Fibroblast of skin of right biceps (primary cell): ENCODE measurements around the gene CYB5B.

ENCODE experiments used
- DNase-seq: peaks from one replicate; pipeline ENCODE4 v3.0.0-alpha.2; 2013

Gene CYB5B, protein sequence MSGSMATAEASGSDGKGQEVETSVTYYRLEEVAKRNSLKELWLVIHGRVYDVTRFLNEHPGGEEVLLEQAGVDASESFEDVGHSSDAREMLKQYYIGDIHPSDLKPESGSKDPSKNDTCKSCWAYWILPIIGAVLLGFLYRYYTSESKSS

DNA sequence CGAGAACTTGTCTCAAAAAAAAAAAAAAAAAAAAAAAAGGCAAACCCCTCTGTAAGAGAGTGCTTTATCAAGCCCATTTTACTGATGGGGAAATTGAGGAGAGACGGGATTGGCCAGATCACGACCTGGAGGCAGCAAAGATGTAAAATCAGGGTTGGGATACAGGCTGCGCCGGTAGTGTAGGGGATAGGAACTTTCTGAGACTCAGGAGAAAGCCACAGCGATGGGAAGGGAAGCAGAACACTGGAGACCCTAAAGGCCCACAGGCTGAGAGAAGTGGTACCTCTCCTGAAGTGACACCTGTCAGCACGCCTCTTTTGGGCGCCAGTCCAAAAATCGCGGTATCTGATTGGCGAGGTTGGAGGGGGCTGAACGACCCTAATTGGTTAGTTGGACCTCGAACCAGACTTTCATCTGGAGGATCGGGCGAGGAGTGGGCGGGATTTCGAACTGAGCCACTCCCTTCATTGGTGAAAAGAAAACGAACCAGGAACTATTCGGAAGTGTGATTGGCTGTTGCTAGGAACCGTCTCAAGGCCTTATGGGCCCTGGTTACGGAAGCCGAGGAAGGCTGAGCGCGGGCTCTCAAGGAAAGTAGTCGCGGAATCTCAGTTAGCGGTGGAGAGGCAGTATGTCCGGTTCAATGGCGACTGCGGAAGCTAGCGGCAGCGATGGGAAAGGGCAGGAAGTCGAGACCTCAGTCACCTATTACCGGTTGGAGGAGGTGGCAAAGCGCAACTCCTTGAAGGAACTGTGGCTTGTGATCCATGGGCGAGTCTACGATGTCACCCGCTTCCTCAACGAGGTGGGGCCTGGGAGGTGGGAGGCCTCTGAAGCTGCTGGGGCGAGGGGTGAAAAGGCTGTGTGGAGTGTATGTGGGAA is at the start of gene CYB5B:
Gene CYB5B, plus strand, starts transcription at position 567 of the 882 bp plus-strand sequence. Its CDS starts 65 bp downstream, at position 632.
- DNase-seq, result peak; percentile 98

DNA sequence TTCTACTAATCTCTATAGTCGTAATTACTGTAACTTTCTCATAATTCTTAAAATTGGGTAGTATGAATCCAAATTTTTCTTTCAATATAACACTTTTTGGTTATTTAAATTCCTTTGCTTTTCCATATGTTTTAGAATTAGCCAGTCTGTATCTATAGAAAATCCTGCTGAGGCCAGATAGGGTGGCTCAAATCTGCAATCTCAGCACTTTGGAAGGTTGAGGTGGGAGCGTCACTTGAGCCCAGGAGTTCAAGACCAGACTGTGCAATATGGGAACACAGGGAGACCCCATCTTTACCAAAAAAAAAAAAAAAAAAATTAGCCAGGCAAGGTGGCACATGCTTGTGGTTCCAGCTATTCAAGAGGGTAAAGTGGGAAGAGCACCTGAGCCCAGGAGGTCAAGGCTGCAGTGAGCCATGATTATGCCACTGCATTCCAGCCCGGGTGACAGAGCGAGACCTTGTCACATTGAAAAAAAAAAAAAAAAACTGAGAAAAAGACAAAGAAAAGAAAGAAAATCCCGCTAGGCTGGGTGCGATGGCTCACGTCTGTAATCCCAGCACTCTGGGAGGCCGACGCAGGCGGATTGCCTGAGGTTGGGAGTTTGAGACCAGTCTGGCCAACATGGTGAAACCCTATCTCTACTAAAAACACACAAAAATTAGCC is 47.9 kb upstream of the CYB5B start:
- DNase-seq, result no peak

DNA sequence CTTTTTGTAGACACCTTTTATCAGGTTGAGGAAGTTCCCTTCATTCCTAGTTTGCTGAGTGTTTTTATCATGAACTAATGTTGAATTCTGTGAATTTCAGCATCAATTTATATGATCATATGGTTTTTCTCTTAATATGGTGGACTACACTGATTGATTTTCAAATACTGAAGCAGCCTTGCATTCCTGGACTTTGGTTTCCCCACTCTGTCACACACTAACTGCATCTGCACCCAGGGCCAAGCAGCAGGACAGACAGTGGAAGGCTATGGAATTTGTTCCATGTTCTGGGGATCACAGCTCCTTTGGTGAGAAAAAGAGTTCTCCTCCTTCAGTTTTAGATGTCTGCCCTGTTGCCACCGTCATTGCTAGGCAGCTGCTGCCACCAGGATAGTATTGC is 46.4 kb upstream of the CYB5B start:
- DNase-seq, result no peak

DNA sequence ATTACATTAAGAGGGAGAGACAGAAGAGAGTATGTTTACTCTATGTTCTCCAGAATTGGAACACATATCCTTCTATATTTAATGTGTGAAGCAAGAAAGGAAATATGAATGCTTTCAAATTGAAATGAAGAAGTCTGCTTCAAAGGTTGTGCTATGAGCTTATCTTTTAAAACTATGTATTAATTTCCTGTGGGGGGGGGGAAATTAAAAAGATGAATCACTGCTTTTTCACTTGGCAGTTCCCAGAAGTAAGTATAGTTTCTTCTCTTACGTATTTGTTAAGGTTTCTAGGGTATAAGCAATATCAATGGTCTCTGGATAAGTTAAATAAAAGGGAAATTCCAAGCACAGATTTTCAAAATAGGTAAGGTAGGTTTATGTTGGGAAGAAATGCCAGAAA is 45.7 kb upstream of the CYB5B start:
- peak; percentile 15 for DNase-seq

DNA sequence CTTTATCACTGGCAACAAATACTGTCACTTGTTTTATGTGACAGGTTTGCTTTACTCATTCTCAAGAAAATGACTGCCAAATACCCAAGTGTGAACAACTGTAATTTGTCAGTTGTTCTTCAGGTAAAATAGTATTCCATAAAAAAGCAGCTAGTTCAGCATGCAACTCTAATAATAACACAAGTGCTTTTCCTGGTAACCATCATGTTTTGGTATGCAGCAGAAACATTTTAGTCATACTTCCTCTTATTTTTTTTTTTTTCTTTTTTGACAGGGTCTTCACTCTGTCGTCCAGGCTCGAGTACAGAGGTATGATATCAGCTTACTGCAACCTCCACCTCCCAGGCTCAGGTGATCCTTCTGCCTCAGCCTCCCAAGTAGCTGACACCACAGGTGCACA is 43.2 kb upstream of the CYB5B start:
- DNase-seq, result no peak

DNA sequence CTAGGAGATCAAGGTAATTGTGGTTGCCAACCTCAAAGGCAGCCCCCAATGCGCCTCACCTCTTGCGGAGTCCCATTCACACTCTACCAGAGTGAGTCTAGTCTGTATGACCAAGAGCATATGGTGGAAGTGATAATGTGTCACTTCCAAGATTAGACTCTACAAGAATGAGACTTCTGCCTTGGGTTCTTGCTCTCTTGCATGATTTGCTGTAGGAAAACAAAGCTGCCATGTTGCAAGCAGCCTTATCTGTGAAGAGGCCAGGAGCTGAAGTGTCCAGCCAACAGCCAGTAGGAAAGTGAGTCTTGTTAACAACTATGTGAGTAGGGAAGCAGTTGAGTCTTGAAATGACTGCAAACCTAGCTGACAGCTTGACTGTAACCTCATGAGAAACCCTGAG is 42.0 kb upstream of the CYB5B start:
- DNase-seq, result no peak

DNA sequence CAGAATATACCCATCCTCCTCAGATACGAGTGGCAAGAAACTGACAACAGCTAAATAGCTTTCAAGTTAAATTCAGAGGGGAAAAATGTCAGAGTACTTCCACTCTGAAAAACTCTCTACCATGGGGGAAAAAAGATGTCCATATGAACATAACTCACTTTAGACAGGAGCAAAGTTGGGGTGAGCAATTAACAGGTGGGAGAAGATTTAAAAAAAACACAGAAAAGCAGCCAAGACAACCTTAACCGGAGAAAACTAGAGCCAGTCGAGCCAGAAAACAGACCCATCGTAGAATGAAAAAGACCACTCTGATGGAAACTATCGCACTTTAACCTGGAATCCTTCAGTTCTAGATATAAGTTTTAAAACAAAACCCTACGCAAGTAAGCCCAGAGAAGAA is 39.4 kb upstream of the CYB5B start:
- no peak for DNase-seq

DNA sequence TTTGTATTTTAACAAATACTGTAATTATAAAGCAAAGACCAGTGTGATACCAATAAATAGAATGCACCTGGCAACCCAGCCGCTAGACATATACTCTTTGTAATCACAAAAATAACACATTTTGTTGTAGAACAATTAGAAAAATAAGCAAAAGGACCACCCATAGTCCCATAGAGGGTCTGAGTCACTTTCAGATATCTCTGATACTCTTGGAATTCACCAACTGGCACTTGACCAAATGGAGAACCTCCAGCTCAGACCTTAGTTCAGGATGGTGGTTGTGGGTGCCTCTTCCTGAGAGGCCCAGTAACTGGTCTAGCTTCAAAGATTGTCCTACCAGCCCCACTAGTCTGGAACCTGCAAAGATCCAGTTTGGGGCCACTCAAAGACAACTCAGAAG is 37.8 kb upstream of the CYB5B start:
- DNase-seq, result peak; percentile 82

DNA sequence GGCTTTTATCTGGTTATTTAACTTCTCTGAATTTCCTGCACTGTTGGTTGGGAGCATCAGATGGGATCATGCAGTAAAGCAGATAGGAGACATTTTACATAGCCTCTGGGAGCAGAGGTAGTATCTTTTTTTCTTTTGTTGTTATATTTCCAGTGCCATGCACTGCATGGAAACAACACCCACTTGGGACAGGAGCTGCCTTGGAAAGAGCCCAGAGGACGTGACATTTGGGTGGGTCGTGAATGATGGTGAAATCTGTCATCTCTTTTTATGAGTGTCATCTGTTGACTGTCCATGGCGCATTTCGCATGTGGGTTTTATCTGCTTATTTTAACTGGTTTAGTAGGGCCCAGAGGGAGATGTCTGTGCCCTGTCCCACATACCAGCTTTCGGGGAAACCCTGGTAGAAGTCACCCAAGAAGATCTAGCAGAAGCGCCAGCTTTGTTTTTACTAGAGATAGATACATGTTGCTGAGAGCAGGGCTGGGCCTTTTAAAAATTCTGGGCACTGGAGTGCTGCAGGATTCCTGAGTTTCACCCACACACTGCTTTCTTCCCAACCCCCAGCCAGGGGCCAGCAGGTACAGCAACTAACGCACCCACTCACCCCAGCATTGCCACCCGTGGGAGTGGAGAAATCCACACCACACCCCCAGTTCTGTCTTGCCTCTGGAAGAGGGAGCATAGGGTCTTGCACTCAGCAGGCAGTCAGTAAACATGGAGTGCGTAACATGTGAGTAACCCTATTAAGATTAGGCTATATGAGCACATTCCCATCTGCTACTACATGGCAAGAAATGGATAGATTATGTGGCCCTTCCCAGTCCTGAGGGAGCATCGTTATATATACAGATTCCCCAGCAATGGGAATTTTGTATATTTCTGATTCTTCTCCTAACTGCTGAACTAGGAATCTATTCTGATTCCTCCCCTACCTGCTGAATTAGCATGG is 30.2 kb upstream of the CYB5B start:
- no peak for DNase-seq

DNA sequence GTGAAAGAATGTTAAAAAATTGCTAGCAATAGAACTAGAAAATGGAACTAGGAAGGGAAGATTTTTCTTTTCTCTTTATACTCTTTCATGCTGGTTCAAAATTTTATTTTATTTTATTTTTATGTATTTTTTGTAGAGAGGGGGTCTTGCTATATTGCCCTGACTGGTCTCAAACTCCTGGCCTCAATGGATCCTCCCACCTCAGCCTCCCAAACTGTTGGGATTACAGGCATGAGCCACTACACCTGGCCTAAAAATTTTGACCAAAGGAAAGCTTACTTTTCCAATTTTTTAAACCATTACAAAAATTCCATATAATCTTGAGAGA is 28.6 kb upstream of the CYB5B start:
- no peak for DNase-seq

DNA sequence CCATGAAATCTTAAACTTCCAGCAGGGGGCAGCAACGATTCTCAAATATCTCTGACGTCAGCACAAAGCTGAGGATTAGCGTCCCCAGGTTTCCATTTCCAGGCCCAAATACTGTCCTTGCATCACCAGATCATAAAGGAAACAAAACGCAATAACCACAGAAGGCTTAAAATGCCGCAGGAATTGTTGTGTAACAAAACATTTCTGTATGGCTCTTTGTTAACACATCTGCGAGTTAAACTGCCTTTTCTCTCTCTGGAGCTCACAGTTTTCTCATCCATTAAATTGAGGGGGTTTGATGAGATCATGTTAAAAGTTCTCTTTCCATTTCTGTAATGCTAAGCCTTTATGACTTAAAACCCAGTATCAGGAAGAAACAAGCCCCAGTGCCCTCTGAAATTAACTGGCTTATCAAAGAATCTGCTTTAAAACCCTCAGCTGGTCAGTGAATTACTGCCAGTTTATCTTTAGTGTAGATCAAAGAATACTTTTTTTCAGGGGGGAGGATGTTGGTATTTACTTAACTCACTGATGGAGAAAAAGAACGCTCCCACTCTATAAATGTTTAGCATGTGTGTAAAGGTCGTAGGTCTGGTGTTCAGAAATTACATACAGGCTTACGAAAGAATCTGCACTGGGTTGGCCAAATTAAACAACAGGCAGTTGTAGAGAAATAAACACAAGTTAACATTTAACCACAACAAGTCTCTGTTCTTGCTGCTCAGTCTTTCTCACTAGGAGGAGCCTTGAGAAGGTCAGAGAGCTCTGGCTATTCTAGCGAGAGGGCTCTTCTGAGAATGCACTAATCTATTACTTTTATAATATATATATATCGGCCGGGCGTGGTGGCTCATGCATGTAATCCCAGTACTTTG is 28.0 kb upstream of the CYB5B start:
- DNase-seq, result peak; percentile 90

DNA sequence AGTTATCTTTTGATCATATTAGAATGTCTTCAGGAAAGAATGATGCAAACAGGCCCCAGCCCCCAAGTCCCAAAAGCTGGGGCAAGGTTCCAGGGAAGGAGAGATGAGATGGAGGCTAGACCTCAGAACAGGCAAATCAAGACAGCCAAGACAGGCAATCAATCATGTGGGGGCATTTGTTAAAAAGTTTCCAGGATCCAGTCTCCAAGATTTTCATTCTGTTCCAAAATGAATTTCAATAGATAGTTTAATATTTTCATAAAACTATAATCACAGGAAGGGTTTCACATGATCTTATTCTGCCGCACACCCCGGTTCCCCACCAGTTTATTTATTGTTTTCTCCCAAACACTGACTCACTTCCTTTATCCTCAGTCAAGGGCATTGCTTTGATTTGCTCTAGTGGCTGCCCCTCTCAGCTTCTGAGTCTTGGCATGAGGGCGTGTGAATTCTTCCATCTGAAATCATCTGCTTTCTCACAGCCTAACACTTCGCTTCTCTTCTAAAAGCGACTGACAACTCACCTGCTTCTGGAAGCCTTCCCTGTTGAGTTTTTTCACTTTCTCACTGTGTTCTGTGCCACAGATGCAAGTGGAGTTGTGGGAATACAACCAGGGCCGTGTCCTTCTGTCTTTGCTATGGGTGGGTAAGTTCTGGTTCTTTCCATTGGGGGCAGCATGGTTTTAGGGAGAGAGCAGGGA is 26.4 kb upstream of the CYB5B start:
- DNase-seq, result peak; percentile 78

DNA sequence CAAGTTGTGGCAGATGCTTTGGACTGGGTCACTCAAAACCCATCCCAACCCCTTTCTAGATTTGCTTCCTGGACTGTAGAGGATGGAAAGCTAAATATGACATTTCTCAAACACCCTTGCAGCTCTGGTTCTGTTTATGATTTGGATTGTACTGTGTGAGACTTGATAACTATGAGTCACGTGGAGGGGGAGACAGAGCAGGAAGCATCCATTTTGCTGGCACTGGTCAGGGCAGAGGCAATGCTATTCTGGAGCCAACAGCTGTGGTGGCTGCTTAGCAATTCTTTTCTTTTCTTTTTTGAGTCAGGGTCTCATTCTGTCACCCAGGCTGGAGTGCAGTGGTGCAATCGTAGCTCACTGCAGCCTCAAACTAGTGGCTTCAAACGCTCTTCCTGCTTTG is 25.1 kb upstream of the CYB5B start:
- peak; percentile 58 for DNase-seq

DNA sequence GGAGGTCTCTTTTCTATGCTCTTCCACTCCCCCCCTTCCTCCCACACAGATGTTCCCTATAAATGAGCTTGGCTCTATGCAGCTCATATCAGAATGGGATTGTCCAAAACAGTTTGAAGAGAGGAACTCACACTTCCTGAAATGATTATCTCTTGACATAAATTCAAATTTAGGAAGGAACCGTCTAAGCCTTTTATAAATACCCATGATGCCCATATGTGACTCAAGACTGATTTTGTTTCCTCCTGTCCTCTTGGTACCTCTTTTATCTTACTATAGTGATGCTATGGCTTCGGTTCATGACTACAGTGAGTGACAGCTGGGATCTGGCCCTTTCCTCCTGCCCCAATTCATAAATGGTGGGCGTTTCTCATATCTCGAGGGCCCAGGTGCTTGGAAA is 22.0 kb upstream of the CYB5B start:
- DNase-seq, result no peak

DNA sequence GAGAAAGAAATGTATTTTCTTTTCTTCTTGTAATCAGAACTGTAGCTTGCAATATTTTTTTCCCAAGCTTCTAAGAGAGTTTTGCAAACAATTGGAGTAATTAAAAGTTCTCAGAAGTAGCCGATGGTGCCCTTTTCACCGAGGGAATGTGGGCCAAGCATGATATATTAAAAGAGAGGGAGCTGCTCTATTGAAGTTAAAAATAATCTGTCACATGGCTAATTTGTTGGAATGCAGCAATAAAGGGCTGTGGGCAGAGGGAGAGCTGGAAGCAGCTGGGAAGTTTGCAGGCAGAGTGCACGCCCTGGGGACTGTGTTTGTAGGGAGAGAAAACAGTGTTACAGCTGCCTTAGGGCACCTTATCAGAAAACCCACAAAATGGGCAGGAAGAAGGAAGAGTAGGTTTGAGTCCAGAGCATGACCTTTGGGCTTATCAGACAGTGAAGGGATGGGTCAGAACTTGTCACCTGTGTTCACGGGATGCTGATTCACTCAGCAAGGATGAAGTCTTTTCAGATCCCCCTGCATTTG is 20.1 kb upstream of the CYB5B start:
- DNase-seq, result peak; percentile 54

DNA sequence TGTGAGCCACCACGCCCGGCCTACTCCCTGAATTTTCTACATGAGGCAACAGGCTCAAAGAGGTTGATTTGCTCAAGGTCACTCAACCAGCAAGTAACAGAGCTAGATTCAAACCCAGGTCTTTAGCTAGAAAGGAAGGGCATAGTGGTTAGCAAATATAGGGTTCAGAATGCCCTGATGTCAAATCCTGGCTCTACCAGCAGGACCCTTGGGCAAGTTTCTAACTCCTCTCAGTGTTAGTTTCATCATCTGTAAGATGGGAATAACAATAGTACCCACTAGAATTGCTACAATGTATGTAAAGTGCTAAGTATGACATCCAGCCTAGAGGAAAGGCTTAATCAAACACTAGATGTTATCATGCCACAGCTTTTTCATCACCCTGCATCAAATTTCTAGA is 19.1 kb upstream of the CYB5B start:
- DNase-seq, result no peak

DNA sequence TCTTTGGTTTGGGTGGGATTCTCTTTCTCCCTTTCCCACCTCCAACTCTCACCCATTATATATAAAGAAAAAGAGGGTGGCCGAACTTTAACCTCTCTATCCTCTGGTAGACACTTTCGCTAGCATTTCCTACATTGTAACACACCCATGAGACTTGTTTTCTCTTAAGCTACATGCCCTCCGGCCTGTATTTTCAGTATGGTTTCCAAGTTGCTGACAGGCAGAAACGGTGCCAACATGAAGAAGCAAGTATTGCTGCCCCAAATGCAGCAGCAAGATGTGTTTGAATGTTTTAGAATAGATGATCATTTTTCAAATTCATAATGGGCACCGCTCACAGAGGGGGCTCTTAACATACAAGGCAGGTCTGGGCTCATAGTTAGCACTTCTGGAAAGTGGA is 18.7 kb upstream of the CYB5B start:
- DNase-seq, result no peak

DNA sequence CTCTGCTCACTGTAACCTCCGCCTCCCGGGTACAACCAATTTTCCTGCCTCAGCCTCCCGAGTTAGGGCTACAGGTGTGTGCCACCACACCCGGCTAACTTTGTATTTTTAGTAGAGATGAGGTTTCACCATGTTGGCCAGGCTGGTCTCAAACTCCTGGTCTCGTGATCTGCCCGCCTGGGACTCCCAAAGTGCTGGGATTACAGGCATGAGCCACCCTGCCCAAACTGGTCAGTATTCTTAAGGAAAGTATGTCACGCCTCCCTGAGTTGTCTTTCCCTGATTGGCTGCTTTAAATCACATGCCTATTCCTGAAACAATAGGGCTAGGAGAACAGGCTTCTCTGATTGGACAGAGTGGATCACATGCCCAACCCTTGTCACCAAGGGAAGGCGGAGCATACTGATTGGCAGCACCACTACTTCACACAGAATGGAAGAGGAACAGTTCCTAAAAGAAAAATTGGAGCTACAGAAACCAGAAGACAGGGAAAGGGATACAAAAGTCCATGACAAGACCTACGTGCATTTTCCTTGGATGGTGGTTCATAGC is 17.6 kb upstream of the CYB5B start:
- DNase-seq, result peak; percentile 24

DNA sequence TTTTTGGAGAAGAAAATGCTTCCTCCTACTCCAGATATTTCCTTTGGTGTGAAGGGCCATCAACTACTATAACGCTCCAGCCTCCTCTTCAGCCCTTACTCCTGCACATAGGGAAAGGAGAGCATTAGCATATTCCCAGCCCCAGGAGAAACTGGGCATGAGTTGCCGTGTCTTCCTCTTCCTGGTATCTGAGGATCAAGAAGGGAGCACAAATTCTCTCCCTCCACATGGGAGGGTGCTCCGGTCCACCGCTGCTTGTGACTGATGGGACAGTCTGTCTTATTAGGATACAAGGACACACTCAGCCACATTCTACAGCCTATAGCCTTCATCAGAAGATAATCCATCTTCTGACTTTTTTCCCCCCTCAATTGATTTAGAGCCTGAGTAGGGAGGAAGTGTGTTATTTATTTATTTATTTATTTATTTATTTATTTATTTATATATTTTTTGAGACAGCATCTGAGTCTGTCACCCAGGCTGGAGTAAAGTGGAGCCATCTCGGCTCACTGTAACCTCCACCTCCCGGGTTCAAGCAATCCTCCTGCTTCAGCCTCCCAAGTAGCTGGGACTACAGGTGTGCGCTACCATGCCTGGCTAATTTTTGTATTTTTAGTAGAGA is 16.6 kb upstream of the CYB5B start:
- DNase-seq, result no peak

DNA sequence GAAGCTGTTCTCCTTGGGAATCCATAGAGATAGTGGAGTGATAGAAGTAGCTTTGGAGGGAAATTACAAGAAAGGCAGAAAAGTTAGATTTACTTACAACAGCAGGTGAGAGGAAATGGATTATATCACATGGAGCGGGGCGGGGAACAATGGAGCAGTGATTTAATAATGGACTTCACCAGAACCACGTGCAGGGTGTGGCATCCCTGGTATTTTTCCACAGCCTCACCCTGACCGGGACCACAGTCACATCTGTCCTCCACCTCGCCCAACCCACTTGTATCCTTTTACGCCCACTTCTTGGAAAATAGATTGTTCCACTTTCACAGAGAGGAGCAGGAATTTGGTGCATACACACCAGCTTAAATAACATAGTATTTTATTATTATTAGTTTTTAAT is 15.9 kb upstream of the CYB5B start:
- no peak for DNase-seq
